ENCODE data around the gene STAU1. TPM values are rescaled to one million over a fixed set of nuclear protein-coding genes. Genes with fewer than 3 reads are reported as not detected.
"Not testable (repeated sequence)": the region's sequence is repeated elsewhere in the genome, so short reads cannot be mapped to it uniquely, and the experiment has no call there.

The STAU1 gene
- total RNA-seq, 1 experiment from 2014 or later, result 45.7 TPM

- DNase-seq (ENCODE audit: low read depth in 1 of 2, low spot score in 2 of 2), result peak; percentile 97 to 98
Observed at GRCh38 chr20:49219091-49219923, 31.2 kb upstream of the STAU1 start, which contains the start of gene DDX27. TSS of gene DDX27 (plus strand) at chr20:49219416. CDS start at chr20:49219449, 33 bp downstream.

GRCh38 chr20:49218739-49219090 is 30.6 kb upstream of the STAU1 start:
- H3K36me3 ChIP-seq, result peaks cover 34% of the 10 kb centered on the region
- peaks cover 11% of the 10 kb centered on the region for H3K4me1 ChIP-seq (replicated peaks)

More at GRCh38 chr20:49219091-49219923, 31.2 kb upstream of the STAU1 start, which contains the start of gene DDX27:
- H3K4me3 ChIP-seq, result peak within 1 kb of the TSS; percentile 64
- H3K36me3 ChIP-seq, result peaks cover 38% of the 10 kb centered on the region
- H3K4me1 ChIP-seq (replicated peaks), result peaks cover 11% of the 10 kb centered on the region
- no peaks in the 10 kb centered on the region for H3K27me3 ChIP-seq (replicated peaks)
- peak within 1 kb of the TSS; percentile 53 for H3K27ac ChIP-seq
- no peaks in the 10 kb centered on the region for H3K9me3 ChIP-seq (replicated peaks)

GRCh38 chr20:49216991-49217578 is 29.0 kb upstream of the STAU1 start:
- no peak overlapping the region for H3K27ac ChIP-seq
- H3K9me3 ChIP-seq (replicated peaks), result no peaks in the 10 kb centered on the region
- peak; percentile 84 to 93 for DNase-seq (ENCODE audit: low read depth in 1 of 2, low spot score in 2 of 2)
- H3K4me3 ChIP-seq, result no peak overlapping the region
- H3K27me3 ChIP-seq (replicated peaks), result no peaks in the 10 kb centered on the region
- H3K4me1 ChIP-seq (replicated peaks), result peaks cover 11% of the 10 kb centered on the region
- H3K36me3 ChIP-seq, result peaks cover 19% of the 10 kb centered on the region

More at GRCh38 chr20:49218739-49219090, 30.6 kb upstream of the STAU1 start:
- H3K4me3 ChIP-seq; H3K9me3 ChIP-seq (replicated peaks); H3K27me3 ChIP-seq (replicated peaks); DNase-seq (ENCODE audit: low read depth in 1 of 2, low spot score in 2 of 2): not testable (repeated sequence)
- H3K27ac ChIP-seq, result peak overlapping the region; percentile 8; the same call in 1 of the 2 replicates

GRCh38 chr20:49215232-49215631 is 27.1 kb upstream of the STAU1 start:
- H3K27ac ChIP-seq, result no peak overlapping the region
- H3K4me3 ChIP-seq, result no peak overlapping the region
- peaks cover 9% of the 10 kb centered on the region for H3K4me1 ChIP-seq (replicated peaks)
- H3K27me3 ChIP-seq (replicated peaks), result 0 out of 2 replicates have a peak, but pooled peaks cover under 1% of the 10 kb centered on the region
- no peak for DNase-seq (ENCODE audit: low read depth in 1 of 2, low spot score in 2 of 2)
- 0 out of 2 replicates have a peak, but pooled peaks cover 2% of the 10 kb centered on the region for H3K36me3 ChIP-seq
- peaks cover 5% of the 10 kb centered on the region for H3K9me3 ChIP-seq (replicated peaks)

- Histone ChIP-seq H3K9me3 (replicated peaks) (peaks cover 8% of the 10 kb centered on the region), H3K27me3 (replicated peaks) (0 out of 2 replicates have a peak, but pooled peaks cover 2% of the 10 kb centered on the region), H3K4me1 (replicated peaks) (peaks cover 4% of the 10 kb centered on the region; the same call in 1 of the 2 replicates), H3K36me3 (no peaks in the 10 kb centered on the region), H3K27ac (no peak overlapping the region), H3K4me3 (no peak overlapping the region)
- no peak for DNase-seq (ENCODE audit: low read depth in 1 of 2, low spot score in 2 of 2)
Observed at GRCh38 chr20:49214571-49214970, 26.4 kb upstream of the STAU1 start.

- Histone ChIP-seq H3K27me3 (replicated peaks) (0 out of 2 replicates have a peak, but pooled peaks cover 2% of the 10 kb centered on the region), H3K4me1 (replicated peaks) (no peaks in the 10 kb centered on the region), H3K9me3 (replicated peaks) (peaks cover 8% of the 10 kb centered on the region), H3K27ac (no peak overlapping the region), H3K36me3 (no peaks in the 10 kb centered on the region), H3K4me3 (no peak overlapping the region)
- DNase-seq (ENCODE audit: low read depth in 1 of 2, low spot score in 2 of 2), result no peak
Observed at GRCh38 chr20:49210757-49211110, 22.6 kb upstream of the STAU1 start.

- Histone ChIP-seq H3K36me3 (no peaks in the 10 kb centered on the region), H3K4me3 (no peak overlapping the region), H3K27ac (no peak overlapping the region), H3K4me1 (replicated peaks) (no peaks in the 10 kb centered on the region), H3K9me3 (replicated peaks) (peaks cover 8% of the 10 kb centered on the region), H3K27me3 (replicated peaks) (0 out of 2 replicates have a peak, but pooled peaks cover 2% of the 10 kb centered on the region)
- no peak for DNase-seq (ENCODE audit: low read depth in 1 of 2, low spot score in 2 of 2)
Observed at GRCh38 chr20:49210101-49210756, 22.1 kb upstream of the STAU1 start.

- Histone ChIP-seq H3K4me3 (no peak overlapping the region), H3K4me1 (replicated peaks) (no peaks in the 10 kb centered on the region), H3K36me3 (no peaks in the 10 kb centered on the region), H3K27ac (no peak overlapping the region), H3K27me3 (replicated peaks) (0 out of 2 replicates have a peak, but pooled peaks cover 2% of the 10 kb centered on the region), H3K9me3 (replicated peaks) (peaks cover 8% of the 10 kb centered on the region)
- no peak for DNase-seq (ENCODE audit: low read depth in 1 of 2, low spot score in 2 of 2)
Observed at GRCh38 chr20:49207076-49207475, 18.9 kb upstream of the STAU1 start.

GRCh38 chr20:49203746-49204145 is 15.6 kb upstream of the STAU1 start:
- H3K9me3 ChIP-seq (replicated peaks), result no peaks in the 10 kb centered on the region
- H3K27ac ChIP-seq, result no peak overlapping the region
- DNase-seq (ENCODE audit: low read depth in 1 of 2, low spot score in 2 of 2), result no peak
- H3K27me3 ChIP-seq (replicated peaks), result no peaks in the 10 kb centered on the region
- H3K4me3 ChIP-seq, result no peak overlapping the region
- H3K36me3 ChIP-seq, result no peaks in the 10 kb centered on the region
- no peaks in the 10 kb centered on the region for H3K4me1 ChIP-seq (replicated peaks)

- no peaks in the 10 kb centered on the region for H3K4me1 ChIP-seq (replicated peaks)
- no peaks in the 10 kb centered on the region for H3K27me3 ChIP-seq (replicated peaks)
- H3K27ac ChIP-seq, result no peak overlapping the region
- H3K36me3 ChIP-seq, result no peaks in the 10 kb centered on the region
- H3K9me3 ChIP-seq (replicated peaks), result no peaks in the 10 kb centered on the region
- DNase-seq (ENCODE audit: low read depth in 1 of 2, low spot score in 2 of 2), result no peak
- H3K4me3 ChIP-seq, result no peak overlapping the region
Observed at GRCh38 chr20:49203011-49203410, 14.9 kb upstream of the STAU1 start.

GRCh38 chr20:49199729-49200293 is 11.7 kb upstream of the STAU1 start:
- Histone ChIP-seq H3K4me3 (no peak overlapping the region), H3K36me3 (no peaks in the 10 kb centered on the region), H3K27ac (no peak overlapping the region), H3K27me3 (replicated peaks) (no peaks in the 10 kb centered on the region), H3K9me3 (replicated peaks) (no peaks in the 10 kb centered on the region), H3K4me1 (replicated peaks) (no peaks in the 10 kb centered on the region)
- no peak for DNase-seq (ENCODE audit: low read depth in 1 of 2, low spot score in 2 of 2)

- not testable (repeated sequence) for H3K36me3 ChIP-seq; H3K27me3 ChIP-seq (replicated peaks); H3K4me3 ChIP-seq; DNase-seq (ENCODE audit: low read depth in 1 of 2, low spot score in 2 of 2); H3K9me3 ChIP-seq (replicated peaks); H3K4me1 ChIP-seq (replicated peaks); H3K27ac ChIP-seq
Observed at GRCh38 chr20:49192944-49193518, 4.9 kb upstream of the STAU1 start.

GRCh38 chr20:49187330-49187850 is 744 bp downstream of the STAU1 start:
- Histone ChIP-seq H3K4me3 (peak overlapping the region; percentile 97), H3K27me3 (replicated peaks) (no peaks in the 10 kb centered on the region), H3K36me3 (peaks cover 10% of the 10 kb centered on the region), H3K27ac (peak overlapping the region; percentile 68; the same call in 1 of the 2 replicates), H3K9me3 (replicated peaks) (no peaks in the 10 kb centered on the region), H3K4me1 (replicated peaks) (peaks cover 3% of the 10 kb centered on the region; the same call in 1 of the 2 replicates)
- peak in 1 of 2 experiments; percentile 31 for DNase-seq (ENCODE audit: low read depth in 1 of 2, low spot score in 2 of 2)

Measured in SJSA1 (cell line).